ENCODE data around the gene LRP5.
A peak's percentile ranks its signal among the peaks of the same experiment; 100 is the strongest.
"Not testable (repeated sequence)": the region's sequence is repeated elsewhere in the genome, so short reads cannot be mapped to it uniquely, and the experiment has no call there.

The LRP5 gene

DNA sequence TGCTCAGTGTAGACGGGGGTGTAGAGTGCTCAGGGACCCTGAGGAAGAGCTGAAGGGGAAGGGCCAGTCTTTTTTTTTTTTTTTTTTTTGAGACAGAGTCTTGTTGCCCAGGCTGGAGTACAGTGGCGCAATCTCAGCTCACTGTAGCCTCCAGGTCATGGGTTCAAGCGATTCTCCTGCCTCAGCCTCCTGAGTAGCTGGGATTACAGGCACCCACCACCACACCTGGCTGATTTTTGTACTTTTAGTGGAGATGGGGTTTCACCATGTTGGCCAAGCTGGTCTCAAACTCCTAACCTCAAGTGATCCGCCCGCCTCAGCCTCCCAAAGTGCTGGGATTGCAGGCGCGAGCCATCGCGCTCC is 12.9 kb upstream of the LRP5 start:
- not testable (repeated sequence) for H3K9ac ChIP-seq (ENCODE audit: low read length in 2 of 2); H3K4me3 ChIP-seq (ENCODE audit: low read length in 2 of 2); H3K9me3 ChIP-seq (ENCODE audit: control insufficient read depth in 2 of 2, low read length in 2 of 2); H3K27ac ChIP-seq (ENCODE audit: low read length); H3K27me3 ChIP-seq (ENCODE audit: control insufficient read depth in 1 of 2, insufficient read depth in 2 of 2, low read length in 2 of 2); H3K36me3 ChIP-seq (ENCODE audit: control insufficient read depth in 2 of 2, insufficient read depth in 2 of 2, low read length in 2 of 2)
- H3K4me1 ChIP-seq (ENCODE audit: control insufficient read depth, insufficient read depth, low read length), result peaks cover 13% of the 10 kb centered on the region

DNA sequence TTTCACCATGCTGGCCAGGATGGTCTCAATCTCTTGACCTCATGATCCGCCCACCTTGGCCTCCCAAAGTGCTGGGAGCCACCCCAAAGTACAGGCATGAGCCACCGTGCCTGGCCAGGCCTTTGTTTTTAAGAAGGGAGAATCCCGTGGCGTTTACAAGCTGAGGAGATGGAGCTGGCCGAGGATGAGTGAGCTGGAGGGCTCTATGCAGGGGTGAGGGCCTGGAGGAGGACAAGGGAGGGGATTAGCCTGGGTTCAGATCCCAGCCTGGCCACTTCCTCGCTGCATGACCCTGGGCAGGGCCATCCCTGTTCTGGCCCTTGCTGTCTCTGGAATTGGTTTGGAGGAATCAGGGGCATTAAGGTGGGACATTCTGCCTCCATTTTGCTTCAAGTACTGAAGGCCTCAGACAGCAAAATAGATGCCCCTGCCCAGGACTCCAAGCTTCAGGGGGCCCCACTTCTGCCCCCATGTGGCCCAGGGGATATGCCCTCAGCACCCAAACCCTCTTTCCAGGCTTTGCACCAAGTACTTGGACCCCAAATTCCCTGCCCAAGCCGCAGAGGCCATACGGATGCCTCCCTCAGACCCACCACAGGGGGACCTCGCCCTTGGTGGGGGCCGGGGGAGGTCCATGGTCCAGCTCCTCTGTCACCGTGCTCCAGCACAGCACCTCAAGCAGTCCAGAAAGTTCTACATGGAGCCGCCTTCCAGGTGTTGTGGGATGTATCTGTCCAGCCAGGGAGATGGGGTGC is 12.1 kb upstream of the LRP5 start:
- Histone ChIP-seq H3K9me3 (ENCODE audit: control insufficient read depth in 2 of 2, low read length in 2 of 2) (no peaks in the 10 kb centered on the region), H3K36me3 (ENCODE audit: control insufficient read depth in 2 of 2, insufficient read depth in 2 of 2, low read length in 2 of 2) (no peaks in the 10 kb centered on the region), H3K4me1 (ENCODE audit: control insufficient read depth, insufficient read depth, low read length) (peaks cover 13% of the 10 kb centered on the region), H3K4me3 (ENCODE audit: low read length in 2 of 2) (no peak overlapping the region), H3K27me3 (ENCODE audit: control insufficient read depth in 1 of 2, insufficient read depth in 2 of 2, low read length in 2 of 2) (no peaks in the 10 kb centered on the region), H3K9ac (ENCODE audit: low read length in 2 of 2) (no peak overlapping the region), H3K27ac (ENCODE audit: low read length) (no peak overlapping the region)

DNA sequence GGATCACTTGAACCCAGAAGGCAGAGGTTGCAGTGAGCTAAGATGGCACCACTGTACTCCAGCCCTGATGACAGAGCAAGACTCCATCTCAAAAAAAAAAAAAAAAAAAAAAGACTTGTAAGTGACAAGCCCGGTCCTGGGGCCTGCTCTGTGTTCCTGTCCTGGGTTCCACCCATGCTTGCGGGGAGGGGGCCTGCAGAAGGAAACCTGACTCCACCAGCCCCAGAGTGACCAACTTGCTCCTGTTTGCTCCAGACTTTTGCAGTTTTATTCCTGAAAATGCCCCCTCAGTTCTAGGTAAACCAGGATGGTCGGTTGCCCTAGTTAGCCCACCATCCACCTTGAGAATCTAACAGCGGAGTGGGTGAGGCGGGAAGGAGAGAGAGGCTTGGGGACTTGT is 10.1 kb upstream of the LRP5 start:
- Histone ChIP-seq H3K4me1 (ENCODE audit: control insufficient read depth, insufficient read depth, low read length) (peaks cover 11% of the 10 kb centered on the region), H3K27me3 (ENCODE audit: control insufficient read depth in 1 of 2, insufficient read depth in 2 of 2, low read length in 2 of 2) (no peaks in the 10 kb centered on the region), H3K36me3 (ENCODE audit: control insufficient read depth in 2 of 2, insufficient read depth in 2 of 2, low read length in 2 of 2) (no peaks in the 10 kb centered on the region), H3K27ac (ENCODE audit: low read length) (no peak overlapping the region), H3K9me3 (ENCODE audit: control insufficient read depth in 2 of 2, low read length in 2 of 2) (no peaks in the 10 kb centered on the region), H3K4me3 (ENCODE audit: low read length in 2 of 2) (no peak overlapping the region), H3K9ac (ENCODE audit: low read length in 2 of 2) (no peak overlapping the region)

DNA sequence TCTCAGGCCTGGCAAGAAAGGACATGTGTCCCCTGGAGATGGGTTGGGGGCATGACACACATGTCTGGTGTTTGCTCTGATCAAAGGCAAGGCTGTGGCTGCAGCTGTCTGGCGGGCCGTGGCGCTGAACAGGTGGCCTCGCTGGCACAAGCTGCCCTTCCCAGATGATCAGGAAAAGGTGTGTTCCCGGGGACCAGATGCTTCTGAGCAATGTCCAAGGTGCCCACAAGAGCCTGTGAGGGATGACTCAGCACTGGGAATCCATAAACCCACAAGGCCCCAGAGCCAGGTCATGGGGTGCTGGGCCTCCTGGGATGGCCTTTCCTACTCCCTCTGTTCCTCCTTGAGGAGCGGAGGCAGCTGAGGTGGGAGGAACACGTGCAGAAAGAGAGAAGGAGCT is 9.7 kb upstream of the LRP5 start:
- Histone ChIP-seq H3K27me3 (ENCODE audit: control insufficient read depth in 1 of 2, insufficient read depth in 2 of 2, low read length in 2 of 2) (no peaks in the 10 kb centered on the region), H3K4me3 (ENCODE audit: low read length in 2 of 2) (no peak overlapping the region), H3K27ac (ENCODE audit: low read length) (no peak overlapping the region), H3K4me1 (ENCODE audit: control insufficient read depth, insufficient read depth, low read length) (peaks cover 8% of the 10 kb centered on the region), H3K9me3 (ENCODE audit: control insufficient read depth in 2 of 2, low read length in 2 of 2) (no peaks in the 10 kb centered on the region), H3K36me3 (ENCODE audit: control insufficient read depth in 2 of 2, insufficient read depth in 2 of 2, low read length in 2 of 2) (no peaks in the 10 kb centered on the region), H3K9ac (ENCODE audit: low read length in 2 of 2) (no peak overlapping the region)

DNA sequence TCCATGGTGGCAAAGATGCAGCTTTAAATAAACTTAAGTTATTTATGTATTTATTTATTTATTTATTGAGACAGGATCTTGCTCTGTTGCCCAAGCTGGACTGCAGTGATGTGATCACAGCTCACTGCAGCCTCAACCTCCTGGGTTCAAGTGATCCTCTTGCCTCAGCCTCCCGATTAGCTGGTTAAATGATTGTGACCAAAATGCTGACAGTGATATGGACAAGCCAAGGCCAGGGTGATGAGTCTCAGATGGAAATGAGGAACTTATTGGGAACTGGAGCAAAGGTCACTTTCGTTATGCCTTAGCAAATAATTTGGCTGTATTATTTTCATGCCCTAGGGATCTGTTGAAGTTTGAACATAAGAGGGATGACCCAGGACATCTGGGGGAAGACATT is 9.3 kb upstream of the LRP5 start:
- no peaks in the 10 kb centered on the region for H3K36me3 ChIP-seq (ENCODE audit: control insufficient read depth in 2 of 2, insufficient read depth in 2 of 2, low read length in 2 of 2)
- H3K4me1 ChIP-seq (ENCODE audit: control insufficient read depth, insufficient read depth, low read length), result peaks cover 5% of the 10 kb centered on the region
- no peaks in the 10 kb centered on the region for H3K27me3 ChIP-seq (ENCODE audit: control insufficient read depth in 1 of 2, insufficient read depth in 2 of 2, low read length in 2 of 2)
- H3K27ac ChIP-seq (ENCODE audit: low read length), result no peak overlapping the region
- no peak overlapping the region for H3K4me3 ChIP-seq (ENCODE audit: low read length in 2 of 2)
- no peaks in the 10 kb centered on the region for H3K9me3 ChIP-seq (ENCODE audit: control insufficient read depth in 2 of 2, low read length in 2 of 2)
- no peak overlapping the region for H3K9ac ChIP-seq (ENCODE audit: low read length in 2 of 2)

DNA sequence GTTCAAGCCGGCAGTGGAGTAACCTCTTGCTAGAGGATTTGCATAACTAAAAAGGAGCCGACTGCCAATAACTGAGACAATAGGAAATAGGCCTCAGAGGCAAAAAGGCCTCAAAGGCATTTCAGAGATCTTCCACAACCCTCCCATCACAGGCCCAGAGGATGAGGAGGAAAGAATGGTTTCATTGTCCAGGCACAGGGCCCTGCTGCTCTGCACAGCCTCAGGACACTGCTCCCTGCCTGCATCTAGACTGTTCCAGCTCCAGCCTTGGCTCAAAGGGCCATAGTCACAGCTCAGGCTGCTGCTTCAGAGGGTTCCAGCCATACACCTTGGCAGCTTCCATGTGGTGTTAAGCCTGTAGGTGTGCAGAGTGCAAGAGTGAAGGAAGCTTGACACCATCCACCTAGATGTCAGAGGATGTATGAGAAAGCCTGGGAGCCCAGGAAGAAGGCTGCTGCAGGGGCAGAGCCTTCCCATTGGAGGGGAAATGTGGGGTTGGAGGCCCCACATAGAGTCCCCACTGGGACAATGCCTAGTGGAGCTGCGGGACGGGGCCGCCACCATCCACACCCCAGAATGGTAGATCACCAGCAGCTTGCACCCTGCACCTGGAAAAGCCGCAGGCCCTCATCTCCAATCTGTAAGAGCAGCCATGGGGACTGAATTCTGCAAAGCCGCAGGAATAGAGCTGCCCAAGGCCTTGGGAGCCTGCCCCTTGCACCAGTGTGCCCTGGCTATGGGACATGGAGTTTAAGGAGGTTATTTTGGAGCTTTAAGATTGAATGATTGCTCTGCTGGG is 8.2 kb upstream of the LRP5 start:
- Histone ChIP-seq H3K4me1 (ENCODE audit: control insufficient read depth, insufficient read depth, low read length) (no peaks in the 10 kb centered on the region), H3K27ac (ENCODE audit: low read length) (no peak overlapping the region), H3K36me3 (ENCODE audit: control insufficient read depth in 2 of 2, insufficient read depth in 2 of 2, low read length in 2 of 2) (no peaks in the 10 kb centered on the region), H3K27me3 (ENCODE audit: control insufficient read depth in 1 of 2, insufficient read depth in 2 of 2, low read length in 2 of 2) (no peaks in the 10 kb centered on the region), H3K9ac (ENCODE audit: low read length in 2 of 2) (no peak overlapping the region), H3K4me3 (ENCODE audit: low read length in 2 of 2) (no peak overlapping the region), H3K9me3 (ENCODE audit: control insufficient read depth in 2 of 2, low read length in 2 of 2) (no peaks in the 10 kb centered on the region)

DNA sequence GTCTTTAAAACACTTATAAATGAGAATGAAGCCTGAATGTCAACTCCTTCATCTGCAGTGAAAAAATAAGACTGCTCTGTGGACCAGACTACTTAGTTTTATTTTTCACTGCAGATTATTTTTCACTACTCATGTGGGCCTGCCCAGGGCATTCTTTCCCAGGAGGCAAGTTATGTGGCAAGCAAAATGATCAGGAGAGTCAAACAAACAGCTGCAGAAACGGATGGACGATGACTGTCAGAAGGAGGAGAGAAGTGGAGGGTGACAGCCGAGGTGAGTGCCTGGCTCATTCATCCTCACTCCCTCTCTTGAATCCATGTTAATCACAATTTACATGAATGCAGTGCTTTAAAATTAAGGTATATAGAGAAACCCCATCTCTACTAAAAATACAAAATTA is 5.8 kb upstream of the LRP5 start:
- Histone ChIP-seq H3K4me1 (ENCODE audit: control insufficient read depth, insufficient read depth, low read length) (peaks cover 3% of the 10 kb centered on the region), H3K27me3 (ENCODE audit: control insufficient read depth in 1 of 2, insufficient read depth in 2 of 2, low read length in 2 of 2) (no peaks in the 10 kb centered on the region), H3K9me3 (ENCODE audit: control insufficient read depth in 2 of 2, low read length in 2 of 2) (no peaks in the 10 kb centered on the region), H3K36me3 (ENCODE audit: control insufficient read depth in 2 of 2, insufficient read depth in 2 of 2, low read length in 2 of 2) (no peaks in the 10 kb centered on the region), H3K9ac (ENCODE audit: low read length in 2 of 2) (no peak overlapping the region), H3K4me3 (ENCODE audit: low read length in 2 of 2) (no peak overlapping the region), H3K27ac (ENCODE audit: low read length) (no peak overlapping the region)

DNA sequence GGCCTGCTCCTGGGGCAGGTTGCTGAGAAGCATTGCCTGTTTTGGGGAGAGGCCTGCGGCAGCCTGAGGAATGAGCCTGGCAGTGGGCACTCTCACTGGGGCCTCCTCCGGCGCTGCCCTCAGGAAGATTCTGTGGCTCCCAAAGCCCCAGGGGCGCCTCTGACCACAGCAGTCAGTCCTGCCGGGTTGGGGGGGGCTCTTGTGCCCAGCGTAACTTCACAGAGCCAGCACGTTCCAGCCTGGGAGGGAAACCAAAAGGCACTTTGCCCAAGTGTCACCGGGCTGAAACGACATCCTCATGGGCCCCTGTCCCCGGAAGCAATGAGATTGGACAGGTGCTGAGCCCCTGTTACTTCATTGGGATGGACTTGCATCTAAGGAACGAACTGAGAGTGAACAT is 4.3 kb upstream of the LRP5 start:
- no peak overlapping the region for H3K27ac ChIP-seq (ENCODE audit: low read length)
- no peaks in the 10 kb centered on the region for H3K36me3 ChIP-seq (ENCODE audit: control insufficient read depth in 2 of 2, insufficient read depth in 2 of 2, low read length in 2 of 2)

DNA sequence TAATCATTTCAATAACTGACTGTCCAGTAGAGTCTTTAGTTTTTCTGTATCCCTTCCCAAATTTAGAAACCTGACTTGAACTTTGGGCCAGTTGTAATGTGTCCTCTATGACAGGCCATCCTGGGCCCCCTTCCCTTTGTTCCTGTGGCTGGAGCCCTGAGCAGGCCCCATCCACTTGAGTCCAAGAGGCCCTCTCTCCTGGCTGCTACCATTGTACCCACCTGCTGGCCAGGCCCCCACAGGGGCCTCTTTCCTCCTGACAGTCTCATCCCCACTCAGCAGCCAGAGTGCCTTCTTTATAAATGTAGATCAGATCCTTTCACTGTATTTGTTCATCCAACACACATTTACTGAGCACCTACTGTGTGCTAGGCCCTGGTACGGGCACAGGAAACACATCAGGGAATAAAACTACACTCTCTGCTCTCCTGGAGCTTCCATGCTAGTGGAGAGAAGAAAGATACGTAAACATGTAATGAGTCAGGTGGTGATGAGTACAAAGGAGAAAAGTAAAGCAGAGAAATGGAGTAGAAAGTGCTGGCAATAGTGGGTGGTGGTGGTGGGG is 2.7 kb upstream of the LRP5 start:
- Histone ChIP-seq H3K9ac (ENCODE audit: low read length in 2 of 2) (no peak overlapping the region), H3K4me3 (ENCODE audit: low read length in 2 of 2) (no peak overlapping the region), H3K36me3 (ENCODE audit: control insufficient read depth in 2 of 2, insufficient read depth in 2 of 2, low read length in 2 of 2) (no peaks in the 10 kb centered on the region), H3K4me1 (ENCODE audit: control insufficient read depth, insufficient read depth, low read length) (peaks cover 18% of the 10 kb centered on the region), H3K27ac (ENCODE audit: low read length) (no peak overlapping the region), H3K9me3 (ENCODE audit: control insufficient read depth in 2 of 2, low read length in 2 of 2) (no peaks in the 10 kb centered on the region), H3K27me3 (ENCODE audit: control insufficient read depth in 1 of 2, insufficient read depth in 2 of 2, low read length in 2 of 2) (no peaks in the 10 kb centered on the region)

More for the DNA sequence above, 4.3 kb upstream of the LRP5 start:
- no peak overlapping the region for H3K9ac ChIP-seq (ENCODE audit: low read length in 2 of 2)
- H3K27me3 ChIP-seq (ENCODE audit: control insufficient read depth in 1 of 2, insufficient read depth in 2 of 2, low read length in 2 of 2), result no peaks in the 10 kb centered on the region
- no peak overlapping the region for H3K4me3 ChIP-seq (ENCODE audit: low read length in 2 of 2)
- H3K4me1 ChIP-seq (ENCODE audit: control insufficient read depth, insufficient read depth, low read length), result peaks cover 3% of the 10 kb centered on the region
- no peaks in the 10 kb centered on the region for H3K9me3 ChIP-seq (ENCODE audit: control insufficient read depth in 2 of 2, low read length in 2 of 2)

DNA sequence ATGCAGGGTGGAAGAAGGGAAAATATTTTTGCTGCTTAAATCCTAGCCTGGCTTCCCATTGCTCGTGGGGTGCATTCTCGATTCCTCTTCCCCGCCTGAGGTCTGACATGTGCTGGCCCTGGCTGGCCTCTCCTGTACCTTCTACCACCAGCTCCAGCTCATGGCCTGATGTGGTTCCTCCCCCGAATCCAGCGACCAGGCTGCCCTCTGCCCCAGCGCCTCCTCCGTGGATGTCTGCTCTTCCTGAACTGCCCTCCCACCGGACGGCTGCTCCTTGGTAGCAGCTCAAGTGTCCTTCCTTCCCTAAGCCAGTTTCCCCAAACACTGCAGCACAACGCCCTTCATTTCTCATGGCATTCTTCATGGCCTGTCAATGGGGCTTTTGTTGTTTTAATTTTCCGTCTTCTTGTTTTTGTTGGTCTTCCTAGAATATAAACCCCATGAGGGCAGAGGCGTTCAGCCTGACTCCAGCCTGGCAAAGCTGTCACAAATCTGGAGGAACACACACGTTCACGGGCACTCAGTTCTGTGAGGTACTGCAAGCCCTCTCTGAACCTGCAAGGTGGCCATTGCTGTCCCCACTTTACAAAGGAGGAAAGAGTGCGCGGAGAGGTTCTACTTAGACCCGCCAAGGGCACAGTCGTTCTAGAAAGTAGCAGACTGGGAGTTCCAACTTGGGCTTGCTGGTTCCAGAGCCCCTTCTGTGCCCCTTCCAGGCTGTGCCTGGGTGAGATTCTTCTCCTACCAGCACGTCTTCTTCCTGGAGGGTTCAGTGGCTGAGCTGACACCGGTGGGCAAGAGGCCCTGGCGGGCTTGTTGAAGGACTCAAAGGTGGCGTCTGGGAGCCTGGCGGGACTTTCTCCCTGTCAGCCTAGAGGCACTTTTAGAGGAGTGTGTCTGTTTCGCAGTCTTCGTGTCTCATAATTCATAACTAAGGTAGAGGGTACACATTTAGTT is 953 bp upstream of the LRP5 start:
- no peaks in the 10 kb centered on the region for H3K27me3 ChIP-seq (ENCODE audit: control insufficient read depth in 1 of 2, insufficient read depth in 2 of 2, low read length in 2 of 2)
- H3K4me1 ChIP-seq (ENCODE audit: control insufficient read depth, insufficient read depth, low read length), result peaks cover 31% of the 10 kb centered on the region
- H3K4me3 ChIP-seq (ENCODE audit: low read length in 2 of 2), result peak overlapping the region in 1 of 2 donors; percentile 64
- H3K36me3 ChIP-seq (ENCODE audit: control insufficient read depth in 2 of 2, insufficient read depth in 2 of 2, low read length in 2 of 2), result no peaks in the 10 kb centered on the region
- H3K9ac ChIP-seq (ENCODE audit: low read length in 2 of 2), result no peak overlapping the region
- H3K9me3 ChIP-seq (ENCODE audit: control insufficient read depth in 2 of 2, low read length in 2 of 2), result no peaks in the 10 kb centered on the region
- peak overlapping the region; percentile 70 for H3K27ac ChIP-seq (ENCODE audit: low read length)
